Measurements from ENCODE around the gene SNPH.

SNPH gene

DNA sequence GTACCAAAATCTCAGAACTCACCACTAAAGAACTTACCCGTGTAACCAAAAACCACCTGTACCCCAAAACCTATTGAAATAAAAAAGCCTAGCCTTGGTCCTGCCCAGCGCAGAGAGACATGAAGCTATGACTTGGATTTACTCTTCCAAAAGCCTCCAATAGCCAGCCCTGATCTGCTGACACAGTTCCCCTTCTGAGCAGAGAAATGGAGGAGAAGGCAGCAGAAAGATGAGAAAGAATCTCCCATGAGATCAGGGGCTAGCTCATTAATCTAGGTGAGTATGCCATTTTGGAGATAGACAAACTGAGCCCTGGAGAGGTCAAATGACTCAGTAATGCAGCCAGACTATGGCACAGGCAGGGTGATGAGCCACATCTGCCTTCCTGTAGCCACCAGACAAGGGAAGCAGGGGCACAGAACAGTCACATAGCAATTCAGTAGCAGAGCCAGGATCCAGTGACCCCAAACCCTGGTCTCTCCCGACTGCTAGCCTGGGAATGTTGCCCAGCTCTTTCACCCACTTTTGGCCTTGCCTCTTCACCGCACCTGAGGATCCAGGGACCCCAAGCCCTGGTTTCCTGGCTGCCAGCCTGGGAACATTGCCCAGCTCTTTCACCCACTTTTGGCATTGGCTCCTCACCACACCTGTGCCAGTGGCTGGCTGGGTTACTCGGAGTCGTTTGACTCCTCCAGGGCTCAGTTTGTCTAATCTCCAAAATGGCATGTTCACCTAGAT, 70.0 kb downstream of the SNPH start:
- TF ChIP-seq, protein P1, sequence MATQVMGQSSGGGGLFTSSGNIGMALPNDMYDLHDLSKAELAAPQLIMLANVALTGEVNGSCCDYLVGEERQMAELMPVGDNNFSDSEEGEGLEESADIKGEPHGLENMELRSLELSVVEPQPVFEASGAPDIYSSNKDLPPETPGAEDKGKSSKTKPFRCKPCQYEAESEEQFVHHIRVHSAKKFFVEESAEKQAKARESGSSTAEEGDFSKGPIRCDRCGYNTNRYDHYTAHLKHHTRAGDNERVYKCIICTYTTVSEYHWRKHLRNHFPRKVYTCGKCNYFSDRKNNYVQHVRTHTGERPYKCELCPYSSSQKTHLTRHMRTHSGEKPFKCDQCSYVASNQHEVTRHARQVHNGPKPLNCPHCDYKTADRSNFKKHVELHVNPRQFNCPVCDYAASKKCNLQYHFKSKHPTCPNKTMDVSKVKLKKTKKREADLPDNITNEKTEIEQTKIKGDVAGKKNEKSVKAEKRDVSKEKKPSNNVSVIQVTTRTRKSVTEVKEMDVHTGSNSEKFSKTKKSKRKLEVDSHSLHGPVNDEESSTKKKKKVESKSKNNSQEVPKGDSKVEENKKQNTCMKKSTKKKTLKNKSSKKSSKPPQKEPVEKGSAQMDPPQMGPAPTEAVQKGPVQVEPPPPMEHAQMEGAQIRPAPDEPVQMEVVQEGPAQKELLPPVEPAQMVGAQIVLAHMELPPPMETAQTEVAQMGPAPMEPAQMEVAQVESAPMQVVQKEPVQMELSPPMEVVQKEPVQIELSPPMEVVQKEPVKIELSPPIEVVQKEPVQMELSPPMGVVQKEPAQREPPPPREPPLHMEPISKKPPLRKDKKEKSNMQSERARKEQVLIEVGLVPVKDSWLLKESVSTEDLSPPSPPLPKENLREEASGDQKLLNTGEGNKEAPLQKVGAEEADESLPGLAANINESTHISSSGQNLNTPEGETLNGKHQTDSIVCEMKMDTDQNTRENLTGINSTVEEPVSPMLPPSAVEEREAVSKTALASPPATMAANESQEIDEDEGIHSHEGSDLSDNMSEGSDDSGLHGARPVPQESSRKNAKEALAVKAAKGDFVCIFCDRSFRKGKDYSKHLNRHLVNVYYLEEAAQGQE (IDR thresholded peaks at IDR 0.05; ENCODE audit: insufficient replicate concordance, low read depth): no peak
- TF ChIP-seq GABPA (IDR thresholded peaks at IDR 0.05; ENCODE audit: low read depth): no peak
- TF ChIP-seq POLR2AphosphoS5 (IDR thresholded peaks at IDR 0.05; ENCODE audit: low read depth): no peak
- no peak for TF ChIP-seq SPI1 (IDR thresholded peaks at IDR 0.05; ENCODE audit: borderline replicate concordance, low read depth)
- TF ChIP-seq, protein P2, sequence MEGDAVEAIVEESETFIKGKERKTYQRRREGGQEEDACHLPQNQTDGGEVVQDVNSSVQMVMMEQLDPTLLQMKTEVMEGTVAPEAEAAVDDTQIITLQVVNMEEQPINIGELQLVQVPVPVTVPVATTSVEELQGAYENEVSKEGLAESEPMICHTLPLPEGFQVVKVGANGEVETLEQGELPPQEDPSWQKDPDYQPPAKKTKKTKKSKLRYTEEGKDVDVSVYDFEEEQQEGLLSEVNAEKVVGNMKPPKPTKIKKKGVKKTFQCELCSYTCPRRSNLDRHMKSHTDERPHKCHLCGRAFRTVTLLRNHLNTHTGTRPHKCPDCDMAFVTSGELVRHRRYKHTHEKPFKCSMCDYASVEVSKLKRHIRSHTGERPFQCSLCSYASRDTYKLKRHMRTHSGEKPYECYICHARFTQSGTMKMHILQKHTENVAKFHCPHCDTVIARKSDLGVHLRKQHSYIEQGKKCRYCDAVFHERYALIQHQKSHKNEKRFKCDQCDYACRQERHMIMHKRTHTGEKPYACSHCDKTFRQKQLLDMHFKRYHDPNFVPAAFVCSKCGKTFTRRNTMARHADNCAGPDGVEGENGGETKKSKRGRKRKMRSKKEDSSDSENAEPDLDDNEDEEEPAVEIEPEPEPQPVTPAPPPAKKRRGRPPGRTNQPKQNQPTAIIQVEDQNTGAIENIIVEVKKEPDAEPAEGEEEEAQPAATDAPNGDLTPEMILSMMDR (IDR thresholded peaks at IDR 0.05; ENCODE audit: insufficient read depth, low read length): no peak
- H3K27ac ChIP-seq (replicated peaks): no peak overlapping the region

GRCh38 chr20:1336699-1337367, 70.7 kb downstream of the SNPH start:
- no peak for DNase-seq (ENCODE audit: low read depth in 1 of 2, low spot score in 1 of 2)
- H3K27me3 ChIP-seq (ENCODE audit: insufficient read depth, poor library complexity, severe bottlenecking): no peaks in the 10 kb centered on the region
- no peak overlapping the region for H3K27ac ChIP-seq (replicated peaks)
- no peak overlapping the region for H3K4me3 ChIP-seq (replicated peaks; ENCODE audit: insufficient read depth, low read length)
- TF ChIP-seq POLR2AphosphoS5 (IDR thresholded peaks at IDR 0.05; ENCODE audit: low read depth) (no peak), SPI1 (IDR thresholded peaks at IDR 0.05; ENCODE audit: borderline replicate concordance, low read depth) (no peak), GABPA (IDR thresholded peaks at IDR 0.05; ENCODE audit: low read depth) (no peak)
- TF ChIP-seq, protein P1 (IDR thresholded peaks at IDR 0.05; ENCODE audit: insufficient replicate concordance, low read depth): no peak
- TF ChIP-seq, protein P2 (IDR thresholded peaks at IDR 0.05; ENCODE audit: insufficient read depth, low read length): no peak

More for the DNA sequence above, 70.0 kb downstream of the SNPH start:
- no peak overlapping the region for H3K4me3 ChIP-seq (replicated peaks; ENCODE audit: insufficient read depth, low read length)
- DNase-seq (ENCODE audit: low read depth in 1 of 2, low spot score in 1 of 2): no peak
- H3K27me3 ChIP-seq (ENCODE audit: insufficient read depth, poor library complexity, severe bottlenecking): no peaks in the 10 kb centered on the region

- Histone ChIP-seq H3K27ac (replicated peaks) (no peak overlapping the region), H3K4me3 (replicated peaks; ENCODE audit: insufficient read depth, low read length) (no peak overlapping the region), H3K27me3 (ENCODE audit: insufficient read depth, poor library complexity, severe bottlenecking) (no peaks in the 10 kb centered on the region)
- DNase-seq (ENCODE audit: low read depth in 1 of 2, low spot score in 1 of 2): no peak
- TF ChIP-seq, protein P2 (IDR thresholded peaks at IDR 0.05; ENCODE audit: insufficient read depth, low read length): no peak
- no peak for TF ChIP-seq SPI1 (IDR thresholded peaks at IDR 0.05; ENCODE audit: borderline replicate concordance, low read depth)
- TF ChIP-seq POLR2AphosphoS5 (IDR thresholded peaks at IDR 0.05; ENCODE audit: low read depth): no peak
- TF ChIP-seq, protein P1 (IDR thresholded peaks at IDR 0.05; ENCODE audit: insufficient replicate concordance, low read depth): no peak
- no peak for TF ChIP-seq GABPA (IDR thresholded peaks at IDR 0.05; ENCODE audit: low read depth)
Measured at GRCh38 chr20:1337441-1337840, 71.3 kb downstream of the SNPH start.

Measured in HL-60 (cell line).